Lower leg skin (tissue), 3 donors: ENCODE results near the gene EGFLAM.

Experiments used
- CTCF ChIP-seq, 3 donors: fragments of 450-650 bp; IDR thresholded peaks; one replicate each; pipeline ENCODE4 v1.5.1; 2016; ENCODE audit warnings: antibody characterized with exemption in 3 of 3, mild to moderate bottlenecking in 3 of 3, moderate library complexity in 2 of 3
- POLR2A ChIP-seq, 2 donors: fragments of 450-650 bp; IDR thresholded peaks; one replicate each; pipeline ENCODE4 v1.6.1; 2016 to 2017; ENCODE audit warnings: antibody characterized with exemption in 2 of 2, mild to moderate bottlenecking in 1 of 2, moderate library complexity in 1 of 2

DNA sequence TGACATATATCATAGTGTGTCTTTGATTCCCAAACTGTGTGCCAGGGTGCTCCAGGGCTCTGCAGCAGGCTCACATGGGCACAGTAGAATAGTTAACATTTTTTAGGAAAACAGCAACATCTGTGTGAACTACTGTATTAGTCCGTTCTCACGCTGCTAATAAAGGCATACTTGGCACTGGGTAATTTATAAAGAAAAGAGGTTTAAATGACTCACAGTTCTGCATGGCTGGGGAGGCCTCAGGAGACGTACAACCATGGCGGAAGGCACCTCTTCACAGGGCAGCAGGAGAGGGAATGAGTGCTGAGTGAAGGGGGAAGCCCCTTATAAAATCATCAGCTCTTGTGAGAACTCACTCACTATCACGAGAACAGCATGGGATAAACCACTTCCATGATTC is 82.7 kb downstream of the EGFLAM start:
- no peak for TF ChIP-seq POLR2A (IDR thresholded peaks at IDR 0.05)
- no peak for TF ChIP-seq CTCF (IDR thresholded peaks at IDR 0.05)
